ENCODE results near the gene CBX4. TPM values are rescaled to one million over a fixed set of nuclear protein-coding genes. Genes with fewer than 3 reads are reported as not detected.

The CBX4 gene
- total RNA-seq, 2 donors from 2014 or later: 22.8 to 24.3 TPM

GRCh38 chr17:79788455-79788854 is 50.8 kb downstream of the CBX4 start:
- peaks cover 0 to 52% of the 10 kb centered on the region in 2 donors for H3K4me1 ChIP-seq

GRCh38 chr17:79786930-79787643 is 52.2 kb downstream of the CBX4 start:
- H3K27me3 ChIP-seq: peaks cover 31 to 38% of the 10 kb centered on the region in 2 donors

More at GRCh38 chr17:79788455-79788854, 50.8 kb downstream of the CBX4 start:
- H3K4me3 ChIP-seq: no peak overlapping the region
- H3K9me3 ChIP-seq: no peaks in the 10 kb centered on the region
- no peaks in the 10 kb centered on the region for H3K36me3 ChIP-seq
- no peak for TF ChIP-seq CTCF (IDR thresholded peaks at IDR 0.05)
- H3K27me3 ChIP-seq: peaks cover 41% of the 10 kb centered on the region in 2 donors
- H3K27ac ChIP-seq: no peak overlapping the region
- DNase-seq (ENCODE audit: low spot score): no peak

GRCh38 chr17:79785900-79786810 is 53.1 kb downstream of the CBX4 start:
- no peaks in the 10 kb centered on the region for H3K36me3 ChIP-seq
- no peak overlapping the region for H3K4me3 ChIP-seq
- peaks cover 0 to 29% of the 10 kb centered on the region in 2 donors for H3K4me1 ChIP-seq
- H3K27me3 ChIP-seq: peaks cover 22 to 29% of the 10 kb centered on the region in 2 donors
- no peaks in the 10 kb centered on the region for H3K9me3 ChIP-seq
- no peak overlapping the region for H3K27ac ChIP-seq
- TF ChIP-seq CTCF (IDR thresholded peaks at IDR 0.05): no peak
- no peak for DNase-seq (ENCODE audit: low spot score)

More at GRCh38 chr17:79786930-79787643, 52.2 kb downstream of the CBX4 start:
- Histone ChIP-seq H3K9me3 (no peaks in the 10 kb centered on the region), H3K4me3 (no peak overlapping the region), H3K36me3 (no peaks in the 10 kb centered on the region), H3K27ac (no peak overlapping the region), H3K4me1 (peaks cover 0 to 38% of the 10 kb centered on the region in 2 donors)
- no peak for DNase-seq (ENCODE audit: low spot score)
- no peak for TF ChIP-seq CTCF (IDR thresholded peaks at IDR 0.05)

GRCh38 chr17:79785017-79785899 is 54.0 kb downstream of the CBX4 start:
- Histone ChIP-seq H3K27ac (no peak overlapping the region), H3K4me3 (no peak overlapping the region), H3K9me3 (no peaks in the 10 kb centered on the region), H3K27me3 (peaks cover 13 to 20% of the 10 kb centered on the region in 2 donors), H3K4me1 (peaks cover 0 to 20% of the 10 kb centered on the region in 2 donors), H3K36me3 (no peaks in the 10 kb centered on the region)
- no peak for TF ChIP-seq CTCF (IDR thresholded peaks at IDR 0.05)
- no peak for DNase-seq (ENCODE audit: low spot score)

GRCh38 chr17:79784353-79785016 is 54.8 kb downstream of the CBX4 start:
- peaks cover 0 to 12% of the 10 kb centered on the region in 2 donors for H3K4me1 ChIP-seq
- H3K27ac ChIP-seq: no peak overlapping the region
- H3K4me3 ChIP-seq: no peak overlapping the region
- peaks cover 7 to 13% of the 10 kb centered on the region in 2 donors for H3K27me3 ChIP-seq
- TF ChIP-seq CTCF (IDR thresholded peaks at IDR 0.05): no peak
- DNase-seq (ENCODE audit: low spot score): no peak
- H3K9me3 ChIP-seq: no peaks in the 10 kb centered on the region
- H3K36me3 ChIP-seq: no peaks in the 10 kb centered on the region

All from right atrium auricular region (tissue), 2 donors.